Hepatocyte (in vitro differentiated cells): ENCODE data around the gene TRPT1. TPM values are rescaled to one million over a fixed set of nuclear protein-coding genes. Genes with fewer than 3 reads are reported as not detected.

Experiments
- DNase-seq: peaks from one replicate; pipeline ENCODE4 v3.0.0-alpha.2; 2016; ENCODE audit warnings: low spot score
- H2AFZ ChIP-seq: fragments of 200-600 bp; sonication (generic); 2 replicates; pipeline ENCODE4 v1.6.0; 2016; ENCODE audit warnings: antibody characterized with exemption, mild to moderate bottlenecking
- H3K27ac ChIP-seq: fragments of 200-600 bp; sonication (generic); 2 replicates; pipeline ENCODE4 v1.5.1; 2016; ENCODE audit warnings: mild to moderate bottlenecking
- H3K27me3 ChIP-seq: fragments of 200-600 bp; sonication (generic); 2 replicates; pipeline ENCODE4 v1.6.1; 2016
- H3K36me3 ChIP-seq: fragments of 200-600 bp; sonication (generic); replicated peaks from 2 replicates; pipeline ENCODE4 v1.5.1; 2016; ENCODE audit warnings: low read depth; ENCODE audit not compliant: insufficient read depth
- H3K4me1 ChIP-seq: fragments of 200-600 bp; sonication (generic); 2 replicates; pipeline ENCODE4 v1.5.1; 2016; ENCODE audit warnings: mild to moderate bottlenecking, moderate library complexity; ENCODE audit not compliant: insufficient read depth
- H3K4me2 ChIP-seq: fragments of 200-600 bp; sonication (generic); 2 replicates; pipeline ENCODE4 v1.6.0; 2016
- H3K4me3 ChIP-seq: fragments of 200-600 bp; sonication (generic); 2 replicates; pipeline ENCODE4 v1.5.1; 2016; ENCODE audit warnings: mild to moderate bottlenecking
- H3K79me2 ChIP-seq: fragments of 200-600 bp; sonication (generic); 2 replicates; pipeline ENCODE4 v1.6.0; 2017; ENCODE audit warnings: mild to moderate bottlenecking
- H3K9me2 ChIP-seq: fragments of 200-600 bp; sonication (generic); replicated peaks from 2 replicates; pipeline ENCODE4 v1.6.0; 2017; ENCODE audit warnings: mild to moderate bottlenecking; ENCODE audit not compliant: insufficient read depth
- H3K9me3 ChIP-seq: fragments of 200-600 bp; sonication (generic); 2 replicates; pipeline ENCODE4 v1.5.1; 2016; ENCODE audit warnings: low read depth, mild to moderate bottlenecking
- H4K20me1 ChIP-seq: fragments of 200-600 bp; sonication (generic); 2 replicates; pipeline ENCODE4 v1.6.0; 2016; ENCODE audit warnings: mild to moderate bottlenecking; ENCODE audit not compliant: insufficient read depth, poor library complexity, severe bottlenecking
- CTCF ChIP-seq: fragments of 200-600 bp; sonication (generic); IDR thresholded peaks from 2 replicates; pipeline ENCODE4 v1.5.1; 2016; ENCODE audit warnings: antibody characterized with exemption, mild to moderate bottlenecking; ENCODE audit not compliant: poor library complexity
- EZH2 ChIP-seq: fragments of 200-600 bp; sonication (generic); IDR thresholded peaks from 2 replicates; pipeline ENCODE4 v1.6.1; 2016; ENCODE audit warnings: antibody characterized with exemption, mild to moderate bottlenecking, borderline replicate concordance
- EZH2phosphoT487 ChIP-seq: fragments of 200-600 bp; sonication (generic); IDR thresholded peaks from one replicate; pipeline ENCODE4 v1.6.1; 2018; ENCODE audit warnings: antibody characterized with exemption, mild to moderate bottlenecking, low read depth, moderate library complexity; ENCODE audit not compliant: unreplicated experiment, severe bottlenecking
- WGBS: methylation state at CpG from one replicate; pipeline ENCODE4 v1.1.6; 2016; ENCODE audit warnings: low lambda C conversion rate; ENCODE audit errors: missing lambda C conversion rate; 5-methylcytosine and 5-hydroxymethylcytosine counted together
- polyA plus RNA-seq: library from polyadenylated mRNA; unstranded; fragments of >200 nt; fragmentation: Nextera tagmentation; extraction: Ambion mirVana; gene quantifications from 2 replicates; pipeline ENCODE4 v1.2.1, GENCODE V29; 2016
- total RNA-seq: library from RNA; depleted of rRNA; stranded (reverse); fragments of >200 nt; gene quantifications from 2 replicates; pipeline ENCODE4 v1.2.3, GENCODE V29; 2014

The TRPT1 gene
- total and polyA plus RNA-seq, 2 experiments from 2014 or later = 52.8 to 55.5 TPM

GRCh38 chr11:64249038-64249437, 23.1 kb upstream of the TRPT1 start:
- TF ChIP-seq EZH2 (no peak), CTCF (no peak), EZH2phosphoT487 (no peak)
- H3K9me3 ChIP-seq = no peaks in the 10 kb centered on the region
- H4K20me1 ChIP-seq = peaks cover 5% of the 10 kb centered on the region
- no peak for DNase-seq
- no peak overlapping the region for H3K4me3 ChIP-seq
- H3K4me1 ChIP-seq = peaks cover 21% of the 10 kb centered on the region
- no peak overlapping the region for H2AFZ ChIP-seq
- peaks cover 32% of the 10 kb centered on the region for H3K79me2 ChIP-seq
- H3K27me3 ChIP-seq = no peaks in the 10 kb centered on the region
- no peak overlapping the region for H3K4me2 ChIP-seq
- 98% methylated on average over 4 of the region's 4 CpGs for WGBS
- H3K27ac ChIP-seq = no peak overlapping the region
- H3K36me3 ChIP-seq = no peaks in the 10 kb centered on the region
- no peaks in the 10 kb centered on the region for H3K9me2 ChIP-seq

DNA sequence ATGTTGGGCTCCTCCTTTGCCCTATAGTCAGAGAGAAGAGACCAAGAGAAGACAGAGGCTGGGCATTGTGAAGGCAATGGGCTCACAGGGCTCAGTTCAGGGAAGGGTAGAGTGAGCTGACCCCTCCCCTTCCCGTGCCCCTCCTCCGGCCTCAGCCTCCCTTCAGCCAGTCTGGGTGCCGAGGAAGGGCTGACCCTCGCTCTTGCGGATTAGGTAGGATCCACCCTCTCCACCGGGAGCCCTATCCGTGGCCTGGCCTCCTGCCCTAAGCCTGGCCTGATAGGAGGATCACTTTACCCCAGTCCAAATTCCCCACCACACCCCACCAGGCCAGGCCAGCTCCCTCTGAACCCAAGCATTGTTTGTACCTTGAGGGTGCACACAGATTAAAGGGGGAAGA, 22.6 kb upstream of the TRPT1 start:
- Histone ChIP-seq H4K20me1 (peaks cover 5% of the 10 kb centered on the region), H3K79me2 (peaks cover 32% of the 10 kb centered on the region), H3K27me3 (no peaks in the 10 kb centered on the region), H2AFZ (no peak overlapping the region), H3K9me3 (no peaks in the 10 kb centered on the region), H3K4me2 (no peak overlapping the region), H3K27ac (no peak overlapping the region), H3K36me3 (no peaks in the 10 kb centered on the region), H3K9me2 (no peaks in the 10 kb centered on the region), H3K4me3 (no peak overlapping the region), H3K4me1 (peaks cover 21% of the 10 kb centered on the region)
- WGBS = 76% methylated on average over 5 of the region's 7 CpGs
- DNase-seq = no peak
- TF ChIP-seq EZH2 (no peak), EZH2phosphoT487 (no peak)

DNA sequence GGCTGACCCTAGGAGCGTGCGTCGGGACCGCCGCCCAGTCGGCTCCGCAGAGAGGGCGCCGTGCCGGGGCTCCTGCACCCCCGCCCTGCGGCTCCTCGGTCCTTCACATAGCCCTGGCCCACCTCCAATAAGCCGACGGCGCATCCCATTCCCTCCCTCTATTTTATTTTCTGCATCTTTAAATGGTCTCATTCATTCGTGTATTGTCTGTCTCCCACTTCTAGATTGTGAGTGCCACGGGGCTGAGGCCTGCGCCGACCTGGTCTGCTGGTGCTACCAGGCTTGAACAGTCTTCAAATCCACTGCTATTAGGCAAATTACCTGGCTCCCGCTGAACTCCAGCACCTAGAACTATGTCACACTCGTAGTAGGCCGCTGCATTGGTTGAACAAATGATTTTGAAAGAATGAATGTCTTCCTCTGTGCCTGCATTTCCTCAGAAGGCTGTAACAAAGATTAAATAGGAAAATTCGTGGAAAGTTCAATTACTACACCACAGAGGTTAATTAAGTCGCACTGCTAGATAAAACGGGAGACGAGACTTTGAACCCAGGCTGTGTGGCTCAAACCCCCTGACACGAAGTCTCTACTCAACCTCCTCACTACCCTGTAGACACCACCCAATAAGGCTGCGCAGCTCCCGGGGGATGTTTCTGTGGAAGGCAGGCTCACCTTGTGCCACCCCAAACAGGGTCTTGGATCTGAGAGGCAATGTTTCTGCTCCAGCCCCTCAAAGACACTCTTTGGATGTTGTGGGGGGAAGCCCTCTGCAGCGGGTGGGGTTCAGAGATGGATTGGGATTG, 21.9 kb upstream of the TRPT1 start:
- TF ChIP-seq EZH2 (no peak), EZH2phosphoT487 (no peak), CTCF (no peak)
- Histone ChIP-seq H4K20me1 (peaks cover 4% of the 10 kb centered on the region), H3K4me2 (peak overlapping the region; percentile 100), H3K4me3 (peak overlapping the region; percentile 99), H3K27me3 (no peaks in the 10 kb centered on the region), H3K27ac (no peak overlapping the region), H3K79me2 (peaks cover 32% of the 10 kb centered on the region), H3K9me2 (no peaks in the 10 kb centered on the region), H2AFZ (peak overlapping the region; percentile 97), H3K4me1 (peaks cover 21% of the 10 kb centered on the region), H3K36me3 (no peaks in the 10 kb centered on the region), H3K9me3 (no peaks in the 10 kb centered on the region)
- WGBS = 40% methylated on average over 31 of the region's 31 CpGs
- no peak for DNase-seq
